ENCODE data around the gene CD164L2. TPM values are rescaled to one million over a fixed set of nuclear protein-coding genes. Genes with fewer than 3 reads are reported as not detected.
A peak's percentile ranks its signal among the peaks of the same experiment; 100 is the strongest.

Gene CD164L2
- total and polyA plus RNA-seq, 12 donors = not detected

- H3K36me3 ChIP-seq = peaks cover 5 to 28% (median 21%) of the 10 kb centered on the region in 9 donors
- peak overlapping the region; percentile 45 to 90 (median 77) for H3K4me3 ChIP-seq
- intact Hi-C loops (cut with DNase I) = loop anchor here in 4 of 10 donors (2.0 to 5.0 kb wide), 3 partner anchors 22 to 62 kb away; partner anchors contain the start of gene TMEM222 (in 2 of the 4)
- ATAC-seq (no peak), DNase-seq (no peak)
- peak overlapping the region; percentile 97 to 100 (median 98) for H3K27ac ChIP-seq
- H3K27me3 ChIP-seq = no peaks in the 10 kb centered on the region
- H3K4me1 ChIP-seq = peaks cover 25 to 60% (median 41%) of the 10 kb centered on the region in 9 donors
- no peak for TF ChIP-seq CTCF (IDR thresholded peaks at IDR 0.05)
- H3K9me3 ChIP-seq = no peaks in the 10 kb centered on the region
- WGBS, 2 donors = 32 to 39% methylated on average over 8 of the region's 8 CpGs
These were observed 15.9 kb downstream of the CD164L2 start for GRCh38 chr1:27367160-27367650.

DNA sequence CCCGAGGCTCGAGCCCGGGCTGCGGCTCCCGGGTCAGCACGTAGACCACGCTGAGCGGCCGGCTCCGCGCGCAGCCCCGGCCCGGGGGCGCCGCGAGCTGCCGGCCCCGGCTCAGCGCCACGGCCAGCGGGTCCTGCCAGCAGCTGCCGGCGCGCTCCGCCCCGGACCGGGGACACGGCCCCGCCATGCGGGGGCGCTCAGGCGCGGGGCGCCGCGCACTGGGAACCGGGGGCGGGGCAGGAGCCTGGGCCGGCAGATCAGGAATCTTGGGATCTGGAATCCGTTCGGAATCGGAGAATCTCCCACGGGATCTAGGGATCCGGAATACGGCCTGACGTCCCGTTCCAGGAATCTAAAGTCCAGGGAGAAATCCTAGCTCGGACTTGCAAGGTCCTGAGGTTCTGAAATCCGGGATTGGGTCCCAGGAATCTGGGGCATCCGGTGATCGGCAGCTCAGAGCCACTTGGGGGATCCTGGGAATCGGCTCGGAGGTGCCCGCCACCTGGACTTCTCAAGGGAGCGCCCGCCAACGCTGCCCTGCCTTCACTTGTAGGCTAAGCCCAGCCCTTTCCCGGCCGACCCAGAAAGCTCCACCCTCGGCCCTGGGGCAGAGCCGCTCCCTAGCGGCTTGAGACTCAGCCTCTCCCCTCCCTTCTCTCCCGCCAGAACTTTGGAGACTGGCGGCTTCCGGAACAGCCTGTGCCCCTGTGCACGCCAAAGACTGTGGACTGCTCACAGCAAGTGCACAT is 16.5 kb downstream of the CD164L2 start, which contains the start of gene MAP3K6:
MAP3K6 (minus strand) TSS at position 551 of the 749 bp plus-strand sequence; CDS start at position 187, 364 bp downstream.
- peak; percentile 6 to 56 (median 37) for TF ChIP-seq CTCF (IDR thresholded peaks at IDR 0.05)
- Histone ChIP-seq H3K27me3 (no peaks in the 10 kb centered on the region), H3K4me3 (peak within 1 kb of the TSS; percentile 45 to 90 (median 77)), H3K9me3 (no peaks in the 10 kb centered on the region), H3K36me3 (peaks cover 5 to 34% (median 26%) of the 10 kb centered on the region in 9 donors), H3K4me1 (peaks cover 25 to 60% (median 41%) of the 10 kb centered on the region in 9 donors), H3K27ac (peak within 1 kb of the TSS; percentile 97 to 100 (median 98))
- 0 to 1% methylated on average over 59 to 67 of the region's 67 CpGs for WGBS, 2 donors
- ATAC-seq = peak; percentile 67 to 86 (median 82)
- DNase-seq = peak; percentile 89 to 90
- intact Hi-C loops (cut with DNase I) = loop anchor here in 4 of 10 donors (1.0 to 5.0 kb wide), 4 partner anchors 22 to 62 kb away; partner anchors contain the start of gene TMEM222 (in 2 of the 4)

DNA sequence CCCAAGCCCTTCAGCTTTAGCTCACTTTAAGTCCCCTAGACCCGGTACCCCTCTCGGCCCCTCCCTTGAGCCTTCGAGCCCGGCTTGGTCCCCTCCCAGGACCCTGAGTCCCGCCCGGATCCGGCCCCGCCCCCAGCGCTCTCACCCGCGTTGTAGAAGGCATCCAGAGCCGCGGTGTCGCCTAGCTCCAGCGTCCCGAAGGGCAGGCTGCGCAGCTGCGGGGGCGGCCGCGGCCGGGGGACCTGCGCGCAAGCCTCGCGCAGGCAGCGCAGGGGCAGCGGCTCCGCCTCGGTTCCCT is 17.1 kb downstream of the CD164L2 start:
- ATAC-seq = peak; percentile 66 to 83 (median 78)
- WGBS, 2 donors = 0 to 1% methylated on average over 30 of the region's 30 CpGs
- Histone ChIP-seq H3K27ac (peak overlapping the region; percentile 97 to 100 (median 98)), H3K27me3 (no peaks in the 10 kb centered on the region), H3K36me3 (peaks cover 6 to 39% (median 31%) of the 10 kb centered on the region in 9 donors), H3K4me1 (peaks cover 25 to 61% (median 41%) of the 10 kb centered on the region in 9 donors), H3K9me3 (no peaks in the 10 kb centered on the region), H3K4me3 (peak overlapping the region; percentile 45 to 90 (median 77))
- DNase-seq = peak; percentile 92 to 94
- no peak for TF ChIP-seq CTCF (IDR thresholded peaks at IDR 0.05)
- intact Hi-C loops (cut with DNase I) = loop anchor here in 4 of 10 donors (1.0 to 5.0 kb wide), 4 partner anchors 23 to 63 kb away; partner anchors contain the start of gene TMEM222 (in 2 of the 4)

DNA sequence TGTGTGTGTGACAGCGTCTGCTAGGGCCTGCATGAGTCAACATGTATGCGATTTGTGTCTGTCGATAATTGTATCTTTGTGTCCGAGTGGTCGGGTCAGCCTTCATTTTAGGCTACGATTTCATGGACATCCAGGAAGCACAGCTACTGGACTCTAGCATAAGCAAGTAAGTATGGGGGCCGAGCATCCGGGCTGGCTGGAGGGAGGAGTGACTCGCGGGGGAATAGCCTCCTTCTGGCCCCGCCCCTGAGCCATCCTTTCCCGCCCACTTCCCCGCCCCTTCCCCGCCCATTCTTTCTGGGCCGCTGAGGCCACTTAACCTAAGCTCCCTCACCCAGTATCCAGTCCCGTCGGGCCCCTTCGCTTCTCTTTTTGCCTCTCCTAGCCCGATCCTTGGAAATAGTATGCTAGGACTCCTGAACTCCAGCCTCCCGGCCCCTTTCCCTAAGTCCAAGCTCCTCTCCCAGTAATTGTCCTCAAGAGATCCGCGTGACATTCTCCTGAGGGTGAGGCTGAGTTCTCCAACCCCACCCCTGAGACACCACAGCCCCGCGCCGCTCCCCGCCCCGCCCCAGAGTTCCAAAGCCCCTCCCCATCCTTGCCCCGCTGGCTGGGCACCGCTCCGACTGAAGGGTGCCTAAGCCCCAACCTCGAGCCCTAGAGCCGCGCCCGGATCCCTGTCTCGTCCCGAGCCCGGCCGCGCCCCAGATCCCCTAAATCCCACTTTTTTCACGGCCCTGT is 17.6 kb downstream of the CD164L2 start:
- H3K36me3 ChIP-seq = peaks cover 6 to 44% (median 35%) of the 10 kb centered on the region in 9 donors
- H3K4me3 ChIP-seq = peak overlapping the region; percentile 45 to 90 (median 77)
- intact Hi-C loops (cut with DNase I) = loop anchor here in 4 of 10 donors (1.0 to 5.0 kb wide), 4 partner anchors 23 to 63 kb away; partner anchors contain the start of gene TMEM222 (in 2 of the 4)
- DNase-seq (peak; percentile 90 to 92), ATAC-seq (peak; percentile 75 to 90 (median 83))
- TF ChIP-seq CTCF (IDR thresholded peaks at IDR 0.05) = no peak
- 2 to 3% methylated on average over 40 of the region's 40 CpGs for WGBS, 2 donors
- H3K9me3 ChIP-seq = no peaks in the 10 kb centered on the region
- H3K4me1 ChIP-seq = peaks cover 25 to 66% (median 43%) of the 10 kb centered on the region in 9 donors
- peak overlapping the region; percentile 97 to 100 (median 98) for H3K27ac ChIP-seq
- H3K27me3 ChIP-seq = no peaks in the 10 kb centered on the region

Data from heart right ventricle (tissue), 16 donors.